Right renal cortex interstitium (tissue), 3 donors: ENCODE results near the gene RNFT2. TPM values are rescaled to one million over a fixed set of nuclear protein-coding genes. Genes with fewer than 3 reads are reported as not detected.

ENCODE experiments used
- DNase-seq, 3 donors: peaks; one replicate each; pipeline ENCODE4 v3.0.0-alpha.2; 2013; ENCODE audit warnings: low read depth in 3 of 3, low spot score in 2 of 3
- polyA plus RNA-seq, 3 donors: library from polyadenylated mRNA; unstranded; fragments of 120-200 nt; gene quantifications; one replicate each; pipeline ENCODE4 v1.2.1, GENCODE V29; 2013; ENCODE audit not compliant: insufficient read length in 3 of 3

RNFT2 gene
- polyA plus RNA-seq, 3 donors: 4.8 to 6.4 (median 5.2) TPM

GRCh38 chr12:116820064-116820656, 82.0 kb downstream of the RNFT2 start:
- DNase-seq: no peak

GRCh38 chr12:116821291-116821690, 83.2 kb downstream of the RNFT2 start:
- no peak for DNase-seq

GRCh38 chr12:116827432-116827831, 89.3 kb downstream of the RNFT2 start:
- no peak for DNase-seq

GRCh38 chr12:116832353-116832752, 94.2 kb downstream of the RNFT2 start:
- DNase-seq: no peak

- DNase-seq: no peak
These were observed 95.4 kb downstream of the RNFT2 start for GRCh38 chr12:116833474-116833873.

GRCh38 chr12:116835484-116835883, 97.4 kb downstream of the RNFT2 start:
- DNase-seq: no peak

GRCh38 chr12:116837097-116837496, 99.0 kb downstream of the RNFT2 start:
- no peak for DNase-seq

GRCh38 chr12:116838365-116838764, 100.2 kb downstream of the RNFT2 start:
- no peak for DNase-seq

- DNase-seq: no peak
These were observed 101.2 kb downstream of the RNFT2 start for GRCh38 chr12:116839287-116839830.

GRCh38 chr12:116843085-116843484, 105.0 kb downstream of the RNFT2 start:
- DNase-seq: no peak

GRCh38 chr12:116849216-116849615, 111.1 kb downstream of the RNFT2 start:
- no peak for DNase-seq

GRCh38 chr12:116852303-116852702, 114.2 kb downstream of the RNFT2 start:
- no peak for DNase-seq

- DNase-seq: no peak
These were observed 115.4 kb downstream of the RNFT2 start for GRCh38 chr12:116853507-116853906.

- no peak for DNase-seq
These were observed 117.8 kb downstream of the RNFT2 start for GRCh38 chr12:116855744-116856470.

GRCh38 chr12:116856729-116857128, 118.6 kb downstream of the RNFT2 start:
- no peak for DNase-seq

GRCh38 chr12:116859079-116859478, 121.0 kb downstream of the RNFT2 start:
- no peak for DNase-seq

- no peak for DNase-seq
These were observed 122.1 kb downstream of the RNFT2 start for GRCh38 chr12:116860263-116860662.

GRCh38 chr12:116861320-116861719, 123.2 kb downstream of the RNFT2 start:
- no peak for DNase-seq

GRCh38 chr12:116862167-116862566, 124.1 kb downstream of the RNFT2 start:
- no peak for DNase-seq

GRCh38 chr12:116863275-116863767, 125.2 kb downstream of the RNFT2 start:
- DNase-seq: no peak

GRCh38 chr12:116864371-116865160, 126.5 kb downstream of the RNFT2 start:
- no peak for DNase-seq
